Erythroblast (primary cell): ENCODE measurements around the gene NT5C1B.

Experiments
- GATA1 ChIP-seq: IDR thresholded peaks from 2 replicates; pipeline ENCODE4 v1.6.1; 2011; ENCODE audit warnings: low read depth, mild to moderate bottlenecking, control low read depth, low read length, moderate library complexity
- POLR2A ChIP-seq: IDR thresholded peaks from 2 replicates; pipeline ENCODE4 v1.6.1; 2011; ENCODE audit warnings: mild to moderate bottlenecking, low read length

DNA sequence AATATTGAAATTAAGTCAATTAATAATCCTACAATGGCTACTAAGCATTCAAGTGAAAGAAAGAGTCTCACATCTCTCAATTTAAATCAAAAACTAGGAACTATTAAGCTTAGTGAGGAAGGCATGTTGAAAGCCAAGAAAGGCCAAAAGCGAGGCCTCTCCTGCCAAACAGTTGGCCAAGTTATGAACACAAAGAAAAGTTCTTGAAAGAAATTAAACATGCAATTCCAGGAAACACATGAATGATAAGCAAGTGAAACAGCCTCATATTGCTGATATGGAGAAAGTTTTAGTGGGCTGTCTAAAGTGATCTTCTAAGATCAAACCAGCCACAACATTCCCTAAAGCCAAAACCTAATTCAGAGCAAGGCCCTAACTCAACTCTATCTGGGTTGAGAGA lies 40.7 kb downstream of the NT5C1B start:
- TF ChIP-seq POLR2A, result peak; percentile 24
- TF ChIP-seq GATA1, result no peak
